HG02943 (cell line): Measurements from ENCODE around the gene TMPRSS12.
"Not testable (repeated sequence)": the region's sequence is repeated elsewhere in the genome, so short reads cannot be mapped to it uniquely, and the experiment has no call there.

Experiments
- ATAC-seq: cut with Tn5 transposase; IDR thresholded peaks from one replicate; pipeline ENCODE4 v1.9.1; 2021; ENCODE audit warnings: mild to moderate bottlenecking, low read depth, moderate library complexity; ENCODE audit not compliant: unreplicated experiment

Gene TMPRSS12

GRCh38 chr12:50924439-50925341, 82.0 kb downstream of the TMPRSS12 start:
- peak; percentile 86 for ATAC-seq

GRCh38 chr12:50925342-50925651, 82.6 kb downstream of the TMPRSS12 start:
- ATAC-seq = no peak

GRCh38 chr12:50925920-50926319, 83.2 kb downstream of the TMPRSS12 start:
- no peak for ATAC-seq

- ATAC-seq = no peak
These were observed 83.7 kb downstream of the TMPRSS12 start for GRCh38 chr12:50926415-50926814.

GRCh38 chr12:50926932-50927331, 84.2 kb downstream of the TMPRSS12 start:
- not testable (repeated sequence) for ATAC-seq

GRCh38 chr12:50927356-50927755, 84.6 kb downstream of the TMPRSS12 start:
- ATAC-seq = no peak

GRCh38 chr12:50927766-50928224, 85.1 kb downstream of the TMPRSS12 start:
- ATAC-seq = no peak

GRCh38 chr12:50928392-50928791, 85.7 kb downstream of the TMPRSS12 start:
- ATAC-seq = no peak

- no peak for ATAC-seq
These were observed 87.1 kb downstream of the TMPRSS12 start for GRCh38 chr12:50929831-50930230.

GRCh38 chr12:50930477-50930876, 87.8 kb downstream of the TMPRSS12 start:
- ATAC-seq = not testable (repeated sequence)

GRCh38 chr12:50932787-50933280, 90.1 kb downstream of the TMPRSS12 start:
- no peak for ATAC-seq

- no peak for ATAC-seq
These were observed 90.9 kb downstream of the TMPRSS12 start for GRCh38 chr12:50933459-50934124.

GRCh38 chr12:50934371-50934851, 91.7 kb downstream of the TMPRSS12 start:
- ATAC-seq = no peak

- no peak for ATAC-seq
These were observed 92.5 kb downstream of the TMPRSS12 start for GRCh38 chr12:50934981-50935807.

- no peak for ATAC-seq
These were observed 94.2 kb downstream of the TMPRSS12 start for GRCh38 chr12:50936821-50937530.
